ENCODE results near the gene DOK5.

DOK5 gene

DNA sequence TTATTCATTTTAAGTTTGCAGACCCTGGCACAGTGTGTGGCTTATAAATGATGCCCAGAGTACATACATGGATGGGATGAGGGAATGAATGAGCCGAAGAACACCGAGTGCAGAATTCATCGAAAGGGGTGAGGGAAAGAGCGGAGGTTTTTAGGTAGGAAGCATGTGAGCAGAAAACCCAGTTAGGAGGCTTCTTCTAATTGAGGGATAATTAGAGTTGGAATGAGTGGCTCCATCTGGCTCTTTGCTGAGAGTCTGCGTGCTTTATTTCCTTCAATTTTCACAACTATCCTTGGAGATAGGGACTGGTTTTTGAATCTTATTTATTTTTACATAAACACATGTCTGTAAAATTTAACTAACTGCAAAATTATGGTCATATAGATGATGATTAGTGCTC, 150.7 kb downstream of the DOK5 start:
- no peak overlapping the region for H3K4me3 ChIP-seq (ENCODE audit: low read depth in 1 of 2, low read length in 2 of 2)
- no peaks in the 10 kb centered on the region for H3K79me2 ChIP-seq (ENCODE audit: insufficient read depth, low read length)
- H3K36me3 ChIP-seq (ENCODE audit: insufficient read depth, low read length): no peaks in the 10 kb centered on the region
- no peak for DNase-seq
- H3K4me2 ChIP-seq (ENCODE audit: insufficient read depth, low read length): no peak overlapping the region
- H2AFZ ChIP-seq (ENCODE audit: low read depth, low read length): no peak overlapping the region
- no peaks in the 10 kb centered on the region for H4K20me1 ChIP-seq (ENCODE audit: insufficient read depth, low read length)
- H3K4me1 ChIP-seq (ENCODE audit: insufficient read depth, low read length): no peaks in the 10 kb centered on the region
- peaks cover 21% of the 10 kb centered on the region for H3K27me3 ChIP-seq (ENCODE audit: insufficient read depth, low read length, poor library complexity)
- no peak for ATAC-seq (ENCODE audit: insufficient read depth, low read depth)
- TF ChIP-seq, protein P1, sequence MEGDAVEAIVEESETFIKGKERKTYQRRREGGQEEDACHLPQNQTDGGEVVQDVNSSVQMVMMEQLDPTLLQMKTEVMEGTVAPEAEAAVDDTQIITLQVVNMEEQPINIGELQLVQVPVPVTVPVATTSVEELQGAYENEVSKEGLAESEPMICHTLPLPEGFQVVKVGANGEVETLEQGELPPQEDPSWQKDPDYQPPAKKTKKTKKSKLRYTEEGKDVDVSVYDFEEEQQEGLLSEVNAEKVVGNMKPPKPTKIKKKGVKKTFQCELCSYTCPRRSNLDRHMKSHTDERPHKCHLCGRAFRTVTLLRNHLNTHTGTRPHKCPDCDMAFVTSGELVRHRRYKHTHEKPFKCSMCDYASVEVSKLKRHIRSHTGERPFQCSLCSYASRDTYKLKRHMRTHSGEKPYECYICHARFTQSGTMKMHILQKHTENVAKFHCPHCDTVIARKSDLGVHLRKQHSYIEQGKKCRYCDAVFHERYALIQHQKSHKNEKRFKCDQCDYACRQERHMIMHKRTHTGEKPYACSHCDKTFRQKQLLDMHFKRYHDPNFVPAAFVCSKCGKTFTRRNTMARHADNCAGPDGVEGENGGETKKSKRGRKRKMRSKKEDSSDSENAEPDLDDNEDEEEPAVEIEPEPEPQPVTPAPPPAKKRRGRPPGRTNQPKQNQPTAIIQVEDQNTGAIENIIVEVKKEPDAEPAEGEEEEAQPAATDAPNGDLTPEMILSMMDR (IDR thresholded peaks at IDR 0.05; ENCODE audit: borderline replicate concordance, extremely low read depth, low read length, poor library complexity, severe bottlenecking): no peak
- no peak for TF ChIP-seq EZH2 (IDR thresholded peaks at IDR 0.05; ENCODE audit: borderline replicate concordance, low read depth, low read length, severe bottlenecking)
- no peak overlapping the region for H3K9ac ChIP-seq (ENCODE audit: low read depth, low read length)
- H3K9me3 ChIP-seq (ENCODE audit: insufficient read depth, low read length, severe bottlenecking): no peaks in the 10 kb centered on the region
- H3K27ac ChIP-seq (ENCODE audit: low read length): no peak overlapping the region

DNA sequence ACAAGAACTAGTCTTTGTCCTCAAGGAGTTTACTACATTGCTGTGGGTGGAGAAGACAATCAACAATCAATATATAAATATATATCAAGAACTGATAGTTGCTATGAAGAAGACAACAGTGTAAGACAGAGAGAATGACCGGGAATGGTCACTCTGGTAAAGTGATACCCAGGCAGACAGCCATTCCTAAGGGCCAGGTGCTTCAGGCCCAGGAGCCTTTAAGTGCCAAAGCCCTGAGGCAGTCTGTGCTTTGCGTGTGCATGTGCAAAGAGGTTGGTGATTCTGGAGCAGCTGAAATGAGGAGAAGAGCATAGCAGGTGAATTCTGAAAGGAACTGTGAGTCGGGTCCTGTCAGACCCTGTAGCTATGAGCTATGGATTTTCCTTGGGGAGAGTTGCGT, 154.2 kb downstream of the DOK5 start:
- H3K27ac ChIP-seq (ENCODE audit: low read length): no peak overlapping the region
- no peak overlapping the region for H2AFZ ChIP-seq (ENCODE audit: low read depth, low read length)
- DNase-seq (no peak), ATAC-seq (ENCODE audit: insufficient read depth, low read depth) (no peak)
- no peaks in the 10 kb centered on the region for H3K79me2 ChIP-seq (ENCODE audit: insufficient read depth, low read length)
- no peak overlapping the region for H3K4me2 ChIP-seq (ENCODE audit: insufficient read depth, low read length)
- TF ChIP-seq EZH2 (IDR thresholded peaks at IDR 0.05; ENCODE audit: borderline replicate concordance, low read depth, low read length, severe bottlenecking): no peak
- TF ChIP-seq, protein P1 (IDR thresholded peaks at IDR 0.05; ENCODE audit: borderline replicate concordance, extremely low read depth, low read length, poor library complexity, severe bottlenecking): no peak
- no peaks in the 10 kb centered on the region for H3K36me3 ChIP-seq (ENCODE audit: insufficient read depth, low read length)
- H3K9ac ChIP-seq (ENCODE audit: low read depth, low read length): no peak overlapping the region
- H3K4me3 ChIP-seq (ENCODE audit: low read depth in 1 of 2, low read length in 2 of 2): no peak overlapping the region
- peaks cover 12% of the 10 kb centered on the region for H3K27me3 ChIP-seq (ENCODE audit: insufficient read depth, low read length, poor library complexity)
- H3K4me1 ChIP-seq (ENCODE audit: insufficient read depth, low read length): no peaks in the 10 kb centered on the region
- no peaks in the 10 kb centered on the region for H4K20me1 ChIP-seq (ENCODE audit: insufficient read depth, low read length)
- H3K9me3 ChIP-seq (ENCODE audit: insufficient read depth, low read length, severe bottlenecking): no peaks in the 10 kb centered on the region

DNA sequence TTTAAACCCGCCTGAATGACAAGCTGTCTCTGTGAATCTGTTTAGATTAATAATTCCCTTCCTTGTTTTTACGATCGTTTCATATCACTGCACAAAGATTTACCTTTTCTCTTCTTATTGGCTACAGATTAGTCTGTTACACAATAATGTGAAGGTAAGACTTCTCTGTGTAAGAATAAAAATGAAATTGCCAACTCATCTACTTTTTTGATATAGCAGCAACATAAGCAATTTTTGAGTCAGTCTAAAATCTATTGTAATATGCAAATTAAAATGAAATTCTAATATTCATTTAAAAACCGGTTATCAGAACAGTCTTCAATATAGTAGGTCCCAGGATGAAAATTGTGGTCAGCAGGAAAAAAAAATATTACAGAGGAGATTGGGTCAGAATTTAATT, 155.2 kb downstream of the DOK5 start:
- no peaks in the 10 kb centered on the region for H3K36me3 ChIP-seq (ENCODE audit: insufficient read depth, low read length)
- ATAC-seq (ENCODE audit: insufficient read depth, low read depth) (no peak), DNase-seq (no peak)
- H3K79me2 ChIP-seq (ENCODE audit: insufficient read depth, low read length): no peaks in the 10 kb centered on the region
- no peak overlapping the region for H2AFZ ChIP-seq (ENCODE audit: low read depth, low read length)
- TF ChIP-seq, protein P1 (IDR thresholded peaks at IDR 0.05; ENCODE audit: borderline replicate concordance, extremely low read depth, low read length, poor library complexity, severe bottlenecking): no peak
- TF ChIP-seq EZH2 (IDR thresholded peaks at IDR 0.05; ENCODE audit: borderline replicate concordance, low read depth, low read length, severe bottlenecking): no peak
- no peaks in the 10 kb centered on the region for H4K20me1 ChIP-seq (ENCODE audit: insufficient read depth, low read length)
- H3K4me3 ChIP-seq (ENCODE audit: low read depth in 1 of 2, low read length in 2 of 2): no peak overlapping the region
- peaks cover 6% of the 10 kb centered on the region for H3K27me3 ChIP-seq (ENCODE audit: insufficient read depth, low read length, poor library complexity)
- no peaks in the 10 kb centered on the region for H3K9me3 ChIP-seq (ENCODE audit: insufficient read depth, low read length, severe bottlenecking)
- H3K4me2 ChIP-seq (ENCODE audit: insufficient read depth, low read length): no peak overlapping the region
- H3K4me1 ChIP-seq (ENCODE audit: insufficient read depth, low read length): no peaks in the 10 kb centered on the region
- no peak overlapping the region for H3K9ac ChIP-seq (ENCODE audit: low read depth, low read length)
- no peak overlapping the region for H3K27ac ChIP-seq (ENCODE audit: low read length)

DNA sequence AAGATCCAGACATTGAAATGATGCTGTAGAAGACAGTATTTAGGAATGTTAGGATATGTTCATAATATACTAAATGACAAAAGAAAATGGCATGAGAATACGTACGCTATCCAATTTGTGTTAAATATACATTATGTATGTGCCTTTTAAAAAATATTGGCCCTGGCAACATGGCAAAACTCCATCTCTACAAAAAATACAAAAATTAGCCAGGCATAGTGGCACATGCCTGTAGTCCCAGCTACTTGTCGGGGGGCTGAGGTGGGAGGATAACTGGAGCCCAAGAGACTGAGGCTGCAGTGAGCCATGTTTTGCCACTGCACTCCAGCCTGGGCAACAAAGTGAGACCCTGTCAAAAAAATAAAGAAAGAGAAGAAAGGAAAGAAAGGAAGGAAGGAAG, 155.7 kb downstream of the DOK5 start:
- Histone ChIP-seq H3K9me3 (ENCODE audit: insufficient read depth, low read length, severe bottlenecking) (no peaks in the 10 kb centered on the region), H3K36me3 (ENCODE audit: insufficient read depth, low read length) (no peaks in the 10 kb centered on the region), H3K9ac (ENCODE audit: low read depth, low read length) (no peak overlapping the region), H4K20me1 (ENCODE audit: insufficient read depth, low read length) (no peaks in the 10 kb centered on the region), H2AFZ (ENCODE audit: low read depth, low read length) (no peak overlapping the region), H3K27me3 (ENCODE audit: insufficient read depth, low read length, poor library complexity) (peaks cover 2% of the 10 kb centered on the region), H3K79me2 (ENCODE audit: insufficient read depth, low read length) (no peaks in the 10 kb centered on the region), H3K27ac (ENCODE audit: low read length) (no peak overlapping the region), H3K4me2 (ENCODE audit: insufficient read depth, low read length) (no peak overlapping the region), H3K4me3 (ENCODE audit: low read depth in 1 of 2, low read length in 2 of 2) (no peak overlapping the region), H3K4me1 (ENCODE audit: insufficient read depth, low read length) (no peaks in the 10 kb centered on the region)
- DNase-seq: no peak
- TF ChIP-seq, protein P1 (IDR thresholded peaks at IDR 0.05; ENCODE audit: borderline replicate concordance, extremely low read depth, low read length, poor library complexity, severe bottlenecking): no peak
- TF ChIP-seq EZH2 (IDR thresholded peaks at IDR 0.05; ENCODE audit: borderline replicate concordance, low read depth, low read length, severe bottlenecking): no peak
- no peak for ATAC-seq (ENCODE audit: insufficient read depth, low read depth)
